GM12875 (cell line): ENCODE data around the gene PPIF.

Source experiments
- H3K4me3 ChIP-seq: one replicate; pipeline ENCODE4 v1.5.1; 2011; ENCODE audit warnings: low read depth, low read length, control low read depth
- TF ChIP-seq, protein P1 (sequence below): IDR thresholded peaks from 2 replicates; pipeline ENCODE4 v1.5.1; 2011; ENCODE audit warnings: low read depth, mild to moderate bottlenecking, control low read depth, inconsistent platforms, low read length, moderate library complexity, borderline replicate concordance; ENCODE audit not compliant: insufficient read depth

The PPIF gene

DNA sequence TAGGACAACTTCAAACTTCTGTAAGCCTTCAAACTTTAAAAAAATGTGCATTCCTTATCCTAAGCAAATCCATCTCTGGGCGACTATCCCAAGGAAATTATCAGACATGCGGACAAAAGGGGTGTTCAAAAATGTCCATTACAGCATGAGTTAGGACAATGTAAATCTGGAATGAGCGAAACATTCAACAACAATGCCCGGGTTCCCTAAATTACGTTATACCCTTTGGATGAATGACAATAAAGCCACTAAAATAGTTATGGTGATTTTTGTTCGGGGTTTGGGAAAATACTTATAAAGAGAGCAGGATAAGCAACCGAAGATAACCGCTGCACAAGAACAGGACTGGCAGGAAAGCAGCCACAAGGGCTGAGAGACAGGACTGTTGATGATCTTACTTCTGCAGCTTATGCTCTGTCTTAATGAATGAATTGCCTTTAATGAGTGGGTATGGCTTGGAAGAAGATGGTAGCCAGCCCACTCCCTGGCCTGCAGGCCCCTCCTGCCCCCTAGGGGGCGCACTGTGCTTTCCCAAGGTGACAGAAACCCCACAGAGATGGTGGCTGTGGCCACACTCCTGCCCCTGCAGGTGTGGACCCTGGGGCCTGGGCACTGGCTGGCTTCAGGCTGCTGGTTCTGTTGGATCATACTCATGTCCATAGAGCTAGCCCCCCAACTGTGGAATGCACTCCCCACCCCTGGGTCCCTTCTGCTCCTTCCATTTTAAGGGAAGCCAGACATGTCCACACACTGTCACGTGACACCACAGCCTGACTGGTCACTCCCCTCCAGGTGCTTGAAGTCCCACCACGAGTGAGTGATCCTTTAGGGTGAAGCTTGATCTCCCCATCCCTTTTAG is 53.1 kb downstream of the PPIF start:
- TF ChIP-seq, protein P1, sequence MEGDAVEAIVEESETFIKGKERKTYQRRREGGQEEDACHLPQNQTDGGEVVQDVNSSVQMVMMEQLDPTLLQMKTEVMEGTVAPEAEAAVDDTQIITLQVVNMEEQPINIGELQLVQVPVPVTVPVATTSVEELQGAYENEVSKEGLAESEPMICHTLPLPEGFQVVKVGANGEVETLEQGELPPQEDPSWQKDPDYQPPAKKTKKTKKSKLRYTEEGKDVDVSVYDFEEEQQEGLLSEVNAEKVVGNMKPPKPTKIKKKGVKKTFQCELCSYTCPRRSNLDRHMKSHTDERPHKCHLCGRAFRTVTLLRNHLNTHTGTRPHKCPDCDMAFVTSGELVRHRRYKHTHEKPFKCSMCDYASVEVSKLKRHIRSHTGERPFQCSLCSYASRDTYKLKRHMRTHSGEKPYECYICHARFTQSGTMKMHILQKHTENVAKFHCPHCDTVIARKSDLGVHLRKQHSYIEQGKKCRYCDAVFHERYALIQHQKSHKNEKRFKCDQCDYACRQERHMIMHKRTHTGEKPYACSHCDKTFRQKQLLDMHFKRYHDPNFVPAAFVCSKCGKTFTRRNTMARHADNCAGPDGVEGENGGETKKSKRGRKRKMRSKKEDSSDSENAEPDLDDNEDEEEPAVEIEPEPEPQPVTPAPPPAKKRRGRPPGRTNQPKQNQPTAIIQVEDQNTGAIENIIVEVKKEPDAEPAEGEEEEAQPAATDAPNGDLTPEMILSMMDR, result peak; percentile 96
- no peak overlapping the region for H3K4me3 ChIP-seq

DNA sequence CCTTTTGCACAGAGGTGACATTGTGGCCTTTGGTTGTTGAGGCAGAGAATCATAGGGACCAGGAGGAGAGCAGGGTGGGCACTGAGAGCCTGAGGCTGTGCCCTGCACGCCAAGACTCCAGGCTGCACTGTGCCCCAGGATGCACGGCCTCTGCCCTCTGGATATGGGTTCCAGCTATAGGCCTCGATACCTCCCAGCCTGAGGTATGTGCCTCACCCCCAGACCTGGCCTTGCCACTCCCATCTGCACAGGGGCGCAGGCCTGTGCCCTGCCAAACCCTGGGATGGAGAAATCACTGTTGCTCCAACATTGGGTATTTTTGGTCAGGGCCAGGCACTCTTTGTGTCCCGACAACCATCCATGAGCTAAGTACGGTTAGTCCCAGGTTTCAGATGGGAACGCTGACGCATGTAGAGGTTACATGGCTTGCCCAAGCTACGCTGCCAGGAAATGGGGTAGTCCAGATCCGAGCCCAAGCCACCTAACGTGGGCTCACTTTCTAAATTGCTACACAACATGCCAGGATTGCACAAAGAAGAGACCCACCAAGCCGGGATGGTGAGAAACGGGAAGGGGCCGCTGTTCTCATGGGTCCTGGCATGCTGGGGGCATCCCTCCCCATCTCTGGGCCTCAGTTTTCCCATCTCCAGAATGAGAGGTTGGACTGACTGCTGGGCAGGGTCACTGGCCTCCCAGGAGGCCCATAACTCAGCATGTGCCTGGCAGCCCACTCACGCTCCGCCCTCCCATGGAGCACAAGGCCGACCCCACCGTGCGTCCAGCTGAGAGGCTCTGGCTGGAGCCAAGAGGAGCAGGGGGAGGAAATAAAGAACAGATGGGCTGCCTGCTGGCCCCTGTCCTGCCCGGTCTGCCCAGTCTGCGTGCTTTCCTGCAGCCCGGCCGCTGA is 54.0 kb downstream of the PPIF start:
- TF ChIP-seq, protein P1, result no peak
- H3K4me3 ChIP-seq, result no peak overlapping the region

DNA sequence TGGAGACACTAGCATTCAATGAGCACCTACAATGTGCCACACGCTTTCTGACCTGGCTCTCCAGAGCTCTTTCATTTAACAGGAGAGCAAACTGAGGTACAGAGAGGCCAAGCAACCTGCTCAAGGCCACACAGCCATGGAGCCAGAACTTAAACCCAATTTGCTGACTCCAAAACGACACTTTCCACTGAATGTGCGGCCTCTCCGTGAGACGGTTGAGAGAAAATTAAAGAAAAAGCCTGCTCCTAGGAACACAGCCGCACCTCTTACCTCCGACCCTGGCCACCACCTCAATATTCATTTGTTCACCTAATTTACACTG is 55.3 kb downstream of the PPIF start:
- no peak overlapping the region for H3K4me3 ChIP-seq
- TF ChIP-seq, protein P1, result no peak

DNA sequence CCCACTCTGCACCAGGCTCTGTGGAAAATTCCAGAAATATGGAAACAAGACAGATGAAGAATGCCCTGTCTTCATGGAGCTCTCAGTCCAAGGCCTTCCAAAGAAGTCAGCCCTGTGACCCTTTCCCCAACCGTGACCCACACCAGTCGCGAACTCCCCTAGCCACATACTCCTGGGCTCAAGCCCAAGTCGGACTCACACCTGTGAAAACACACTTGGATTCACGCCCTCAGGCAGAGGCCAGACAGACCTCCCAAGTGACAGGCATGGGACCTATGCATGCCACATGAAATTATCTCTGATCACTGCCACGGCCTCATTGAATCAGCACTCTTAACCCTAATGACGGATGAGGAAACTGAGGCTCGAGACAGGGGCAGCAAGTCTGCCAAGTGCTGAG is 55.7 kb downstream of the PPIF start:
- no peak overlapping the region for H3K4me3 ChIP-seq
- TF ChIP-seq, protein P1, result no peak

DNA sequence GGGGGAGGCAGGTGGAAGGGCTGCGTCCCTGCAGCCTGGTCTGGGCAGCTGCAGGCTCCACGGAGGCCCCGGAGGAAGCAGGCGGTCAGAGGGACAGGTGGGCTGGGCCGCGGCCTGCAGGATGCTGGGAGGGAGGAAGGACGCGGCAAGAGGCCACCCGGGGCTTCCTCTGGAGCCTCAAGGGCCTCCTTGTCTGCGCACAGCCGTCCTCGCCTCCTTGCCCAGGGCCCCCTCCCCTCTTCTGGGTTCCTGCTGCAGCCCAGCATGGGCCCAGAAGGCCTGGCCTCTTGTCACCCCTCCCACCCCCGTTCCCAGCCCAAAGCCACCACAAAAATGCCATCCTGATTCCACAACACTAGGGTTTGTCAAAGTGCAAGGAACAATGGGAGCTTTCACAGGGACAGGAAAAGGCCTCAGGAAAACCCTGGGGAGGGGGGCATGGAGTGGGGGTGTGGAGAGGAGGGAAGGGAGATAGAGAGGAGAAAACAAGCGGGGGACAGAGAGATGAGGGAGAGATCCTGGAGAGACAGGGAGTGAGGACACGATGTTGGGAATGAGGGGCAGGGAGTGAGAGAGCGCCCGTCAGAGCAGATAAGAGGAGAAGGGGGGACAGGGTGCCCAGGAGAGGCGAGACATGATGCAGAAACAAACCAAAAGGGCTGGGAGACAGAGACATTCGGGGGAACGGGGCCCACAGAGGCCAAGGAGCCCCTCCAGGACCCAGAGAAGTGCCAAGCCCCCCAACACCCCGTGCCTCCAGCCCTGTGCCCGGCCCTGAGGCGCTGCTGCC is 56.4 kb downstream of the PPIF start:
- no peak overlapping the region for H3K4me3 ChIP-seq
- TF ChIP-seq, protein P1, result no peak

DNA sequence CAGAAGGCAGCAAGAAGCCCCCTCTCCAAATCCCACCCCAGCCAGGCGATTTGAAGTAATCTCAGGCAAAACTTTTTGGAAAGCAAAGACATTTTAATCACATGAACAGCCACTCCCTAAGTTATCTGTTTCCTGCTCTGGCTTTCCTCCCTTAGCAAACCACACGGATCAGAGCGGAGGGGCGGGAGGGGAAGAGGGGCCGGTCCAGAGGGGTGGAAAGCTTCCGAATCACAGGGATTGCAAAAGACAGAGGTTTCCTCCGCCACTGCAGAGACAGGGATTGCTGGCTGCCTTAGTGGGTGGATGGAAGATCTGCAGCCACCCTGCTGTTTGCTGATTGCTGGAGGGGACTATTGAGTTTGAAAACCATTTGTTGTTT is 57.0 kb downstream of the PPIF start:
- TF ChIP-seq, protein P1, result no peak
- no peak overlapping the region for H3K4me3 ChIP-seq
